UCSD-AML1 (cell line): ENCODE data around the gene SEMA6A.
A peak's percentile ranks its signal among the peaks of the same experiment; 100 is the strongest.

Source experiments
- DNase-seq: peaks from one replicate; lab custom pipeline; 2025; ENCODE audit not compliant: unreplicated experiment; lab: John Stamatoyannopoulos, UW

The SEMA6A gene

GRCh38 chr5:116577064-116577788 lies 2.6 kb upstream of the SEMA6A start:
- DNase-seq: no peak

GRCh38 chr5:116576053-116576713 lies 1.6 kb upstream of the SEMA6A start:
- DNase-seq: peak; percentile 51

GRCh38 chr5:116575326-116576052 lies 866 bp upstream of the SEMA6A start:
- peak; percentile 22 for DNase-seq

GRCh38 chr5:116573702-116574366 lies 789 bp downstream of the SEMA6A start:
- DNase-seq: peak; percentile 39

GRCh38 chr5:116573279-116573701 lies 1.3 kb downstream of the SEMA6A start:
- peak; percentile 39 for DNase-seq

GRCh38 chr5:116572350-116573278 lies 2.0 kb downstream of the SEMA6A start:
- DNase-seq: no peak

- no peak for DNase-seq
These were observed 2.9 kb downstream of the SEMA6A start for GRCh38 chr5:116571568-116572349.

- DNase-seq: no peak
These were observed 4.6 kb downstream of the SEMA6A start for GRCh38 chr5:116569999-116570398.

GRCh38 chr5:116567106-116567505 lies 7.5 kb downstream of the SEMA6A start:
- no peak for DNase-seq

- DNase-seq: no peak
These were observed 8.4 kb downstream of the SEMA6A start for GRCh38 chr5:116566251-116566650.

GRCh38 chr5:116564756-116565490 lies 9.7 kb downstream of the SEMA6A start:
- DNase-seq: no peak

GRCh38 chr5:116564312-116564711 lies 10.3 kb downstream of the SEMA6A start:
- DNase-seq: no peak

GRCh38 chr5:116563736-116564308 lies 10.8 kb downstream of the SEMA6A start:
- DNase-seq: no peak

- no peak for DNase-seq
These were observed 12.0 kb downstream of the SEMA6A start for GRCh38 chr5:116562669-116563068.

- no peak for DNase-seq
These were observed 13.0 kb downstream of the SEMA6A start for GRCh38 chr5:116561658-116562057.

GRCh38 chr5:116559673-116560164 lies 14.9 kb downstream of the SEMA6A start:
- DNase-seq: no peak

GRCh38 chr5:116559239-116559638 lies 15.4 kb downstream of the SEMA6A start:
- no peak for DNase-seq

- no peak for DNase-seq
These were observed 16.9 kb downstream of the SEMA6A start for GRCh38 chr5:116557669-116558271.
